Stomach (tissue), 4 donors: Measurements from ENCODE around the gene MSI2.

Source experiments
- EP300 ChIP-seq: sonication (generic); formaldehyde crosslinking; IDR thresholded peaks from one replicate; pipeline ENCODE4 v1.6.1; 2017; ENCODE audit warnings: antibody characterized with exemption
- TF ChIP-seq, protein P1 (sequence below), 7 experiments: fragments of 450-650 bp in 4 of 7; fragments of 200-600 bp in 3 of 7; sonication (generic) in 3 of 7; IDR thresholded peaks; one replicate each; pipeline ENCODE4 v1.5.1; 2016 to 2019; ENCODE audit warnings: antibody characterized with exemption in 7 of 7, control low read depth in 2 of 7, mild to moderate bottlenecking in 1 of 7

DNA sequence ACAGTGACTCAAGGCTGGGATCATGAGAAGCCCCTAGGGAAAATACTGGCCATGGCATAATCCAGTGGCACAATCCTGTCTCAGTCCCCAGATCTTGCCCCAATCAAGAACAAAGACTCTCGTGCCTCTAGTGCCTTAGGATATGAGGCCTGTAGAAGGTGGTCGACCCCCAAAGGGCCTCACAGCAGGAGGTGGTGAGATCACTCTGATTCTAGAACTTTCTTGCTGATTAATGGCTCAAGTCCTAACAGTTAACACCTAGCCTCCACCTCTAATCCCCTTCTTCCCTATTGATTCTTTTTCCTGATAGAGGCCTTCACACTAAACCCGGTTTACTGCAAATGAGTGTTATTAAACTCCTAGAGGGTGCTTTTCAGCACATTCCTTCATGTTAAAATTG lies 312.0 kb downstream of the MSI2 start:
- TF ChIP-seq, protein P1, sequence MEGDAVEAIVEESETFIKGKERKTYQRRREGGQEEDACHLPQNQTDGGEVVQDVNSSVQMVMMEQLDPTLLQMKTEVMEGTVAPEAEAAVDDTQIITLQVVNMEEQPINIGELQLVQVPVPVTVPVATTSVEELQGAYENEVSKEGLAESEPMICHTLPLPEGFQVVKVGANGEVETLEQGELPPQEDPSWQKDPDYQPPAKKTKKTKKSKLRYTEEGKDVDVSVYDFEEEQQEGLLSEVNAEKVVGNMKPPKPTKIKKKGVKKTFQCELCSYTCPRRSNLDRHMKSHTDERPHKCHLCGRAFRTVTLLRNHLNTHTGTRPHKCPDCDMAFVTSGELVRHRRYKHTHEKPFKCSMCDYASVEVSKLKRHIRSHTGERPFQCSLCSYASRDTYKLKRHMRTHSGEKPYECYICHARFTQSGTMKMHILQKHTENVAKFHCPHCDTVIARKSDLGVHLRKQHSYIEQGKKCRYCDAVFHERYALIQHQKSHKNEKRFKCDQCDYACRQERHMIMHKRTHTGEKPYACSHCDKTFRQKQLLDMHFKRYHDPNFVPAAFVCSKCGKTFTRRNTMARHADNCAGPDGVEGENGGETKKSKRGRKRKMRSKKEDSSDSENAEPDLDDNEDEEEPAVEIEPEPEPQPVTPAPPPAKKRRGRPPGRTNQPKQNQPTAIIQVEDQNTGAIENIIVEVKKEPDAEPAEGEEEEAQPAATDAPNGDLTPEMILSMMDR (IDR thresholded peaks at IDR 0.05): no peak
- no peak for TF ChIP-seq EP300
